ENCODE measurements around the gene PEAR1.

- TF ChIP-seq CTCF (IDR thresholded peaks at IDR 0.05), result no peak
- TF ChIP-seq POLR2A (IDR thresholded peaks at IDR 0.05), result no peak
- TF ChIP-seq EP300 (IDR thresholded peaks at IDR 0.05), result no peak
These were observed 12.1 kb downstream of the PEAR1 start for GRCh38 chr1:156905651-156906050.
